Muscle of leg (tissue), 11 donors: Measurements from ENCODE around the gene SELENOK. TPM values are rescaled to one million over a fixed set of nuclear protein-coding genes. Genes with fewer than 3 reads are reported as not detected.

Experiments used
- DNase-seq: peaks from one replicate; pipeline ENCODE4 v3.0.0; 2013
- H3K27ac ChIP-seq: one replicate; pipeline ENCODE4 v1.5.1; 2013; ENCODE audit warnings: mild to moderate bottlenecking, low read length, control low read depth
- H3K27me3 ChIP-seq: one replicate; pipeline ENCODE4 v1.6.1; 2013; ENCODE audit warnings: low read length; ENCODE audit not compliant: control insufficient read depth, insufficient read depth
- H3K36me3 ChIP-seq: one replicate; pipeline ENCODE4 v1.6.1; 2013; ENCODE audit warnings: low read length; ENCODE audit not compliant: control insufficient read depth, insufficient read depth
- H3K4me1 ChIP-seq: one replicate; pipeline ENCODE4 v1.6.1; 2013; ENCODE audit warnings: low read length; ENCODE audit not compliant: control insufficient read depth, insufficient read depth
- H3K4me3 ChIP-seq: one replicate; pipeline ENCODE4 v1.5.1; 2013; ENCODE audit warnings: low read length, control low read depth
- H3K9me3 ChIP-seq: replicated peaks from 2 replicates; pipeline ENCODE4 v1.6.1; 2013; ENCODE audit warnings: low read depth, low read length; ENCODE audit not compliant: control insufficient read depth
- WGBS: methylation state at CpG from one replicate; pipeline ENCODE4 v1.1.5; 2013; ENCODE audit warnings: missing lambda C conversion rate; ENCODE audit not compliant: insufficient coverage; 5-methylcytosine and 5-hydroxymethylcytosine counted together
- polyA plus RNA-seq, 8 donors: library from polyadenylated mRNA; unstranded; fragments of 120-200 nt; gene quantifications; one replicate each; pipeline versions ENCODE4 v1.2.1 to v1.2.3, GENCODE V29; 2013; ENCODE audit warnings: inconsistent platforms in 1 of 8, low replicate concordance in 1 of 8; ENCODE audit not compliant: insufficient read length in 8 of 8, insufficient read depth in 1 of 8
- total RNA-seq: library from RNA; stranded (reverse); fragments of 120-200 nt; gene quantifications from one replicate; pipeline ENCODE4 v1.2.4, GENCODE V29; 2013

SELENOK gene
- total and polyA plus RNA-seq, 9 donors: 35.1 to 53.9 (median 47.9) TPM

DNA sequence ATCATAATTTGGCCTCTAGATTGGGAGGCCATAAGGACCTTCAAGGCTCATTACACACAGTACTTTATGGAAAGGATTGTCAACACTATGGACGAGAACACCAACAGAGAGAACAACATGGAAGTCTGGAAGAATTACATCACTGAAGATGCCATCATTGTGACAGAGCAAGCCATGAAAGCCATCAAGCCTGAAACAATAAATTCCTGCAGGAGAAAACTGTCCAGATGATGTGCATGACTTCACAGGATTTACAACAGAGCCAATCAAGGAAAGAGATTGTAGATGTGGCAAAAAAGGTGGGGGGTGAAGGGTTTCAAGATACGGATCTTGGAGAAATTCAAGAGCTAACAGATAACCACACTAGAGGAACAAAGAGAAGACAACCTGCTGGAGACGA, 29.4 kb downstream of the SELENOK start:
- no peak for DNase-seq
- Histone ChIP-seq H3K4me3 (no peak overlapping the region), H3K27me3 (no peaks in the 10 kb centered on the region), H3K27ac (no peak overlapping the region), H3K36me3 (peaks cover 46% of the 10 kb centered on the region), H3K4me1 (no peaks in the 10 kb centered on the region), H3K9me3 (no peaks in the 10 kb centered on the region)
- no CpG with 5 or more reads among the region's 3 CpGs for WGBS

DNA sequence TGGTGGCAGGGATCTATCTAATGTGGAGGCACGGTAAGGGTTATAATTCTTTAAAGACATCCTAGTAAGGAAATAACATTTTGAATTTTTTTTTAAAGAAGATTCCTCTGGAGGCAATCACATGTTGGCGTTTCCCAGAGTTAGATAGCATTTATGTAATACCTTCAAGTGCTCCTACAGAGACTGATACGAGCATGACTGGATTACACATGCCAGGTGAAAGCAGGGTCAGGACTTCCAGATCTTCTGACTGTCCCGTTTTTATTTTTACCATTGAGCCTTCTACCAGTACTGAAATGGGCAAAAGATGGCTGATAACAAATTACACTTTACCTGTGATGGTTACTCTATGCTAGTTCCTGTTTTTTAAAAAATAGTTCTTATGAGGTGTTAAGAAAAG, 31.5 kb downstream of the SELENOK start:
- H3K36me3 ChIP-seq: peaks cover 42% of the 10 kb centered on the region

DNA sequence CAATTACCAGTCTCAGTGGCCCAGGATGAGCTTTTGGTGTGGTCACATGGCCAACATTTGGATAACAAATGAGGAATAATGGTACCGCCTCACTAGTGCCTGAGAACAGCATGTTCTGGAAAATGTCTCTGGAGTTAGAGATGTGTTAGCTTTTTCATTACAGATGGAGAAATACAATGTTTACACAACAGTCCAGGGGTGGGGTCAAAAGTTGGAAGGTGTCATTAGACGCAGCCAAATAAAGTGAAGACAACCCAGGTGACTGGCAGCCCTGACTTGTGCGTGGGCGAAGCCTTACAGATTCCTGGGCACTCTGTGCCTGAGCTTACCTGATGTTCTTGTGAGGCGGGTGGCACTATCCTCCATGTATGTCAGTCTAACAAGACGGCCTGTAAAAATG, 32.5 kb downstream of the SELENOK start:
- Histone ChIP-seq H3K36me3 (peaks cover 33% of the 10 kb centered on the region), H3K27me3 (no peaks in the 10 kb centered on the region), H3K4me1 (no peaks in the 10 kb centered on the region), H3K4me3 (no peak overlapping the region), H3K9me3 (no peaks in the 10 kb centered on the region), H3K27ac (no peak overlapping the region)
- no peak for DNase-seq
- WGBS: 94% methylated on average over 3 of the region's 6 CpGs

More for the DNA sequence above, 31.5 kb downstream of the SELENOK start:
- DNase-seq: no peak
- Histone ChIP-seq H3K27ac (no peak overlapping the region), H3K4me3 (no peak overlapping the region), H3K9me3 (no peaks in the 10 kb centered on the region), H3K4me1 (no peaks in the 10 kb centered on the region), H3K27me3 (no peaks in the 10 kb centered on the region)
- 72% methylated on average over 2 of the region's 4 CpGs for WGBS

DNA sequence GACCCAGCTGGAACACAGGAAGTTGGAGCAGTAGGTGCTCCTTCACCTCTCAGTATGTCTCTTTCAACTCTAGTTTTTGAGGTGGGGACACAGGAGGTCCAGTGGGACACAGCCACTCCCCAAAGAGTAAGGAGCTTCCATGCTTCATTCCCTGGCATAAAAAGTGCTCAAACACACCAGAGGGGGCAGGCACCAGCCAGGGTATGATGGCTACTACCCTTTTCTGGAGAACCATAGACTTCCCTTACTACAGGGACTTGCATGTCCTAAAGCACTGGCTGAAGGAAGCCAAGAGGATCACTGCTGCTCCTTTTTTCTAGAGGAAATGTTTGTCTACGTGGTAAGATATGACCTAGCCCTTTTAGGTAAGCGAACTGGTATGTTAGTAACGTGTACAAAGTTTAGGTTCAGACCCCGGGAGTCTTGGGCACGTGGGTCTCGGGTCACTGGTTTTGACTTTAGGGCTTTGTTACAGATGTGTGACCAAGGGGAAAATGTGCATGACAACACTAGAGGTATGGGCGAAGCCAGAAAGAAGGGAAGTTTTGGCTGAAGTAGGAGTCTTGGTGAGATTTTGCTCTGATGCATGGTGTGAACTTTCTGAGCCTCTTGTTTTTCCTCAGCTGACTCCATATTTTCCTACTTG, 33.4 kb downstream of the SELENOK start:
- Histone ChIP-seq H3K4me1 (no peaks in the 10 kb centered on the region), H3K27me3 (no peaks in the 10 kb centered on the region), H3K27ac (no peak overlapping the region), H3K36me3 (peaks cover 26% of the 10 kb centered on the region), H3K9me3 (no peaks in the 10 kb centered on the region), H3K4me3 (no peak overlapping the region)
- WGBS: 84% methylated on average over 7 of the region's 7 CpGs
- no peak for DNase-seq

DNA sequence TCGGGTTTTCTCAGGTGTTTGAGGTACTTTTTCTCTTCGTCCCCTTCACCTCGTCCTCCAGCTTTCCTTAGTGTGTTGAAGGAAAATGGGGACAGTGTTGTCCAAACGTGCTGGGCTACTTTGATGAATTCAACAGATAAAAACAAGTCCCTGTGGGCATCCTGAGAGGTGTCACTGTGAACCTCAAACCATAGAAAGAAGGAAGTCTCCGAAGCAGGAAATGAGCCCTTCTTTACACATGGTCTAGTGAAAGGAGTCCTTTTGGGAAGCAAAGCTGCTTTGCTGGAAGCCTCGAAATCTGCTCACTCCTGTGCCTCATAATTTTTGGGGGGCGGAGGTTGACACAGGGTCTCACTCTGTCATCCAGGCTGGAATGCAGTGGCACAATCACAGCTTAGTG, 34.7 kb downstream of the SELENOK start:
- Histone ChIP-seq H3K27me3 (no peaks in the 10 kb centered on the region), H3K4me1 (no peaks in the 10 kb centered on the region), H3K4me3 (no peak overlapping the region), H3K36me3 (peaks cover 18% of the 10 kb centered on the region), H3K9me3 (no peaks in the 10 kb centered on the region), H3K27ac (no peak overlapping the region)
- DNase-seq: no peak
- 75% methylated on average over 2 of the region's 7 CpGs for WGBS

DNA sequence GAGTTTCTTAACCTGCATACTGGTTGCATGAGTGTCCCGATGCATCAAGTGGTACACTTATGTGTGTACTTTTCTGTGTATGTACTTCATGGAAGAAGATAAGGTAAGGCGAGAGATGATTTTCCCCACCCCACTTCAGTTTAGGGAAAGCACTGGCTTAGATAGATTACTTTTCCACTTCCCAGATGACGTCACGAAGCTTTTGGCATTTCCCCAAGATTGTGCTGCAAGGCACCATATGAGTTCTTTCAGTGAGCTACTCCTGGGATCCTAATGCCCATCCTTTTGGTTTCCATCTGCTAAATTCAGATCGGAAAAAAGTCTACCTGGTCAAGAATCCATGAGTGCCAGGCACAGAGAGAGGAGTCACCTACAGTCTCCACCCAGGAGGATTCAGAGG, 40.8 kb downstream of the SELENOK start:
- no peak overlapping the region for H3K4me3 ChIP-seq
- peak; percentile 48 for DNase-seq
- peaks cover 23% of the 10 kb centered on the region for H3K27me3 ChIP-seq
- H3K4me1 ChIP-seq: peaks cover 6% of the 10 kb centered on the region
- no peak overlapping the region for H3K27ac ChIP-seq
- H3K9me3 ChIP-seq: no peaks in the 10 kb centered on the region
- H3K36me3 ChIP-seq: no peaks in the 10 kb centered on the region
- WGBS: 31% methylated on average over 3 of the region's 5 CpGs

DNA sequence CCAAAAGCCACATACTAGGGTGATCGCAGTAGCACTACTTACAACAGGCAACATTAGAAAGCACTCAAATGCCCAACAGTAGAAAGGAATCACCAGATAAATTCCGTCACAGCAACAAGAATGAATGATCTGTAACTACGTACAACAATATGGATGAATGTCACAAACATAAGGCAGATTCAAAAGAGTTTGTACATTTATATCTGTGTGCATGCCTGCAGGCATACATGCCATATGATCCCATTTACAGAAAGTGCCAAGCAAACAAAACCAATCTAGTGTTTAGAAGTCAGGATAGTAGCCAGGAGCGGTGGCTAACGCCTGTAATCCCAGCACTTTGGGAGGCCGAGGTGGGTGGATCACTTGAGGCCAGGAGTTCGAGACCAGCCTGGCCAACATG, 41.7 kb downstream of the SELENOK start:
- 100% methylated on average over 1 of the region's 7 CpGs for WGBS
- Histone ChIP-seq H3K27ac (no peak overlapping the region), H3K36me3 (no peaks in the 10 kb centered on the region), H3K4me1 (peaks cover 6% of the 10 kb centered on the region), H3K9me3 (no peaks in the 10 kb centered on the region), H3K27me3 (peaks cover 31% of the 10 kb centered on the region), H3K4me3 (no peak overlapping the region)
- DNase-seq: no peak

DNA sequence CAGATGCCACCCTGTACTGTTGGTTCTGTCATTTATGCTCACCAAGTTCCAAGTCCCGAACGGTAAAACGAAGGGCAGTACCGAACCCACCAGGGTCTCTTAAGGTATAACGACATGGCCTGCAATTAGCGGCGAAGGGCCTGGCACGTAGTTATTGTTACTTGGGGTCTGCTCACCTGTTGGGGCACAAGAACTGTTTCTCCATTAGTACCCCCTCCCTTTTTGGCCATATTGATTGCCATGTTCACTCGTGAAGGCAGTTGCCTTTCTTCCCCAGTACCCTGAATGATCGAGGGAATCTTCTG, 44.9 kb downstream of the SELENOK start:
- no peak for DNase-seq
- Histone ChIP-seq H3K4me1 (peaks cover 6% of the 10 kb centered on the region), H3K36me3 (no peaks in the 10 kb centered on the region), H3K4me3 (peak overlapping the region; percentile 56), H3K9me3 (no peaks in the 10 kb centered on the region), H3K27ac (no peak overlapping the region), H3K27me3 (peaks cover 44% of the 10 kb centered on the region)
- 61% methylated on average over 5 of the region's 10 CpGs for WGBS

DNA sequence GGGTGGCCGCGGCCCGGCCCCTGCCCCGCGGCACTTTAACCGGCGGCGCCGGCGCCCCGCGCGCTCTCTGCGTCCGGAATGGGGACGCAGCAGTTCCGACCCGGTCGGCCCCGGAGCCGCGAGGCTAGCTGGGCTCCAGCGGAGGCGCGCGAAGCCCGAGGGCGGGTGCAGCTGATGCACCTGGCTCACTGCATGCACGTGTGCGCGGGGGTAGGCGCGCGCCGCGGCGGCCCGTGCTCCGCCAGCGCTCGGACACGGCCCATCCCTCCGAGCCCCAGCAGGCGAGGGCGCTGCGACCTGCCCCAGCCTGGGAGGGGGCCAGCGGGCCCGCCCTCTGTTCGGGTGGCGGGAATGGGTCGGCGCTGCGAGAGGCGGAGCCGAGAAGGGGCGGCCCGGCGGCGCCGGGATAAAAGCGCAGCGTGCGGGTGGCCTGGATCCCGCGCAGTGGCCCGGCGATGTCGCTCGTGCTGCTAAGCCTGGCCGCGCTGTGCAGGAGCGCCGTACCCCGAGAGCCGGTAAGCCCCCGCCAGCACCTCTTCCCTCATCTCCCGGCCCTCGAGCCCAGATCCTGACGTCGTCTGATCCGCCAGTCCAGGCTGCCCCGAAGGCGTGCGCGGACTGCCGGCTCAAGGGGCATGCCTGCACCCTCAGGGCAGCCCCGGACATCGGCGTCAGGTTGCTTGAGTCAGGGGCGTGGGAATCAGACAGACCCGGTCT, 45.4 kb downstream of the SELENOK start, which contains the start of the genes CHDH and IL17RB:
TSS of gene CHDH (minus strand) at position 286 of the 717 bp plus-strand sequence. CDS start 22,411 bp downstream, outside the sequence.
TSS of gene IL17RB (plus strand) at position 435 of the 717 bp plus-strand sequence. CDS start at position 456, 21 bp downstream.
- Histone ChIP-seq H3K9me3 (no peaks in the 10 kb centered on the region), H3K27ac (no peak within 1 kb of the TSS), H3K4me3 (peak within 1 kb of the TSS; percentile 56), H3K27me3 (peaks cover 44% of the 10 kb centered on the region), H3K4me1 (peaks cover 6% of the 10 kb centered on the region), H3K36me3 (no peaks in the 10 kb centered on the region)
- peak; percentile 74 for DNase-seq
- 1% methylated on average over 87 of the region's 91 CpGs for WGBS

DNA sequence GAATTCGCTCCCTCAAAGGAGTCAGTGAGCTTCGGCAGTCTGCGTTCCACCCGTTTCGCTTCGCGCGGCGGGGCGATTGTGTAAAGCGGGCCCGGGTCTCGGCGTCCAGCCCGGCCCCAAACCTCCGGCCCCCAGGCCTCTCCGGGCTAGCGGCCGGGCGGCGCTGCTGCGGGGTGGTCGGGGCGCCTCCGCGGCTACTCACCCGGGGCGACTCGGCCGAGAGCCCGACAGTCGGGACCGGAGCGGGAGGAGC, 45.9 kb downstream of the SELENOK start:
- H3K27ac ChIP-seq: no peak overlapping the region
- WGBS: under 1% methylated on average over 34 of the region's 34 CpGs
- no peak for DNase-seq
- H3K27me3 ChIP-seq: peaks cover 44% of the 10 kb centered on the region
- no peaks in the 10 kb centered on the region for H3K36me3 ChIP-seq
- H3K9me3 ChIP-seq: no peaks in the 10 kb centered on the region
- H3K4me3 ChIP-seq: peak overlapping the region; percentile 56
- H3K4me1 ChIP-seq: peaks cover 6% of the 10 kb centered on the region
